Endodermal cell (in vitro differentiated cells): Measurements from ENCODE around the gene HAAO. TPM values are rescaled to one million over a fixed set of nuclear protein-coding genes. Genes with fewer than 3 reads are reported as not detected.
A peak's percentile ranks its signal among the peaks of the same experiment; 100 is the strongest.

Source experiments
- DNase-seq: peaks from one replicate; pipeline ENCODE4 v3.0.0-alpha.2; 2017
- H3K27ac ChIP-seq: 2 replicates; pipeline ENCODE4 v1.5.1; 2013; ENCODE audit warnings: mild to moderate bottlenecking, low read depth, low read length, moderate library complexity
- H3K27me3 ChIP-seq: 2 replicates; pipeline ENCODE4 v1.6.1; 2013; ENCODE audit warnings: mild to moderate bottlenecking, low read length, moderate library complexity; ENCODE audit not compliant: insufficient read depth, control insufficient read depth, poor library complexity, severe bottlenecking
- H3K36me3 ChIP-seq: 2 replicates; pipeline ENCODE4 v1.7.0; 2013; ENCODE audit warnings: mild to moderate bottlenecking, low read length, moderate library complexity; ENCODE audit not compliant: control insufficient read depth, insufficient read depth
- H3K4me1 ChIP-seq: one replicate; pipeline ENCODE4 v1.7.0; 2013; ENCODE audit warnings: low read length; ENCODE audit not compliant: control insufficient read depth, insufficient read depth
- H3K4me3 ChIP-seq: 2 replicates; pipeline ENCODE4 v1.5.1; 2013; ENCODE audit warnings: mild to moderate bottlenecking, low read length, moderate library complexity
- H3K9ac ChIP-seq: 2 replicates; pipeline ENCODE4 v1.6.1; 2013; ENCODE audit warnings: mild to moderate bottlenecking, low read length, moderate library complexity; ENCODE audit not compliant: poor library complexity, severe bottlenecking; ENCODE audit errors: extremely low read depth
- H3K9me3 ChIP-seq: 2 replicates; pipeline ENCODE4 v1.6.1; 2013; ENCODE audit warnings: mild to moderate bottlenecking, low read length, moderate library complexity; ENCODE audit not compliant: control insufficient read depth
- H3K27ac Mint-ChIP-seq: 2 replicates; pipeline ENCODE4 v1.8.0; 2020; ENCODE audit warnings: mixed read lengths
- H3K27me3 Mint-ChIP-seq: 2 replicates; pipeline ENCODE4 v1.8.0; 2021; ENCODE audit warnings: mild to moderate bottlenecking, mixed read lengths; ENCODE audit not compliant: insufficient read depth
- H3K36me3 Mint-ChIP-seq: 2 replicates; pipeline ENCODE4 v1.8.0; 2020; ENCODE audit warnings: low read depth, mixed read lengths
- H3K4me1 Mint-ChIP-seq: 2 replicates; pipeline ENCODE4 v1.8.0; 2020; ENCODE audit warnings: mixed read lengths
- H3K4me3 Mint-ChIP-seq: 2 replicates; pipeline ENCODE4 v1.8.0; 2020; ENCODE audit warnings: mild to moderate bottlenecking, moderate library complexity, mixed read lengths
- H3K9me3 Mint-ChIP-seq: 2 replicates; pipeline ENCODE4 v1.8.0; 2020; ENCODE audit warnings: mild to moderate bottlenecking, mixed read lengths
- WGBS, 2 experiments: methylation state at CpG; one replicate each; pipeline versions ENCODE4 v1.1.5 to v1.1.7; 2013; ENCODE audit warnings: missing lambda C conversion rate in 2 of 2, mixed read lengths in 1 of 2; ENCODE audit not compliant: insufficient coverage in 1 of 2, insufficient read length in 1 of 2; 5-methylcytosine and 5-hydroxymethylcytosine counted together
- total RNA-seq, 2 donors: library from RNA; stranded (reverse); fragmentation: NEBNext Ultra II Directional in 1 of 2; extraction: Animal tissue kit (Norgen Biotek cat#: 25700) in 1 of 2; gene quantifications; 2 replicates in 1 of 2; 3 replicates in 1 of 2; pipeline ENCODE4 v1.2.1, GENCODE V29; 2021
- TF ChIP-seq, protein P1 (sequence below): fragments of 200-600 bp; sonication (generic); conservative IDR thresholded peaks from 2 replicates; pipeline ENCODE4 v1.5.0; 2021; ENCODE audit warnings: antibody characterized with exemption, mild to moderate bottlenecking

HAAO gene
- total RNA-seq, 2 donors from 2014 or later: 13.4 to 24.2 TPM

DNA sequence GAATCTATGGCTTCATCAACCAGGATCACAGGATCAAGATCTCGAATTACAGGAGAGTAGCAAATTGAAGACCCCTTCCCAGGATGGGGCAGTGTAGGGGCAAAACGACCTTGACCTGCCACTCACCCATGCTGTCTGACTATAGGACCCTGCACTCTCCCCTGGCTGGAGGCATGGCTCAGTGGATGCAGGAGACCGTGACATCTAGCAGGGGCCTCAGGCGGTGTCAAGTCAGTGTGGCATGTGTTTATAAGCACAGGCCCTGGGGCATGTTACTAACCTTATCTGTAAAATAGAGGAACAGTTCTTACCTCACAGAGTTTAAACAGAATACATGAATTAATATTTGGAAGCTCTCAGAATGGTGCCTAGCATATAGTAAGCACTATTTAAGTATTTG is 3.5 kb downstream of the HAAO start:
- Mint-ChIP-seq H3K27ac (no peak overlapping the region), H3K27me3 (peaks cover 29% of the 10 kb centered on the region), H3K4me1 (peaks cover 16% of the 10 kb centered on the region), H3K9me3 (no peaks in the 10 kb centered on the region), H3K36me3 (peaks cover 2% of the 10 kb centered on the region), H3K4me3 (no peak overlapping the region)
- H3K27ac ChIP-seq: no peak overlapping the region
- no peaks in the 10 kb centered on the region for H3K9me3 ChIP-seq
- H3K9ac ChIP-seq: no peak overlapping the region
- DNase-seq: peak; percentile 36
- peaks cover 20% of the 10 kb centered on the region for H3K27me3 ChIP-seq
- TF ChIP-seq, protein P1, sequence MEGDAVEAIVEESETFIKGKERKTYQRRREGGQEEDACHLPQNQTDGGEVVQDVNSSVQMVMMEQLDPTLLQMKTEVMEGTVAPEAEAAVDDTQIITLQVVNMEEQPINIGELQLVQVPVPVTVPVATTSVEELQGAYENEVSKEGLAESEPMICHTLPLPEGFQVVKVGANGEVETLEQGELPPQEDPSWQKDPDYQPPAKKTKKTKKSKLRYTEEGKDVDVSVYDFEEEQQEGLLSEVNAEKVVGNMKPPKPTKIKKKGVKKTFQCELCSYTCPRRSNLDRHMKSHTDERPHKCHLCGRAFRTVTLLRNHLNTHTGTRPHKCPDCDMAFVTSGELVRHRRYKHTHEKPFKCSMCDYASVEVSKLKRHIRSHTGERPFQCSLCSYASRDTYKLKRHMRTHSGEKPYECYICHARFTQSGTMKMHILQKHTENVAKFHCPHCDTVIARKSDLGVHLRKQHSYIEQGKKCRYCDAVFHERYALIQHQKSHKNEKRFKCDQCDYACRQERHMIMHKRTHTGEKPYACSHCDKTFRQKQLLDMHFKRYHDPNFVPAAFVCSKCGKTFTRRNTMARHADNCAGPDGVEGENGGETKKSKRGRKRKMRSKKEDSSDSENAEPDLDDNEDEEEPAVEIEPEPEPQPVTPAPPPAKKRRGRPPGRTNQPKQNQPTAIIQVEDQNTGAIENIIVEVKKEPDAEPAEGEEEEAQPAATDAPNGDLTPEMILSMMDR: no peak
- H3K36me3 ChIP-seq: no peaks in the 10 kb centered on the region
- H3K4me3 ChIP-seq: no peak overlapping the region
- 50 to 68% methylated on average over 2 to 4 of the region's 4 CpGs for WGBS, 2 experiments
- peaks cover under 1% of the 10 kb centered on the region for H3K4me1 ChIP-seq

DNA sequence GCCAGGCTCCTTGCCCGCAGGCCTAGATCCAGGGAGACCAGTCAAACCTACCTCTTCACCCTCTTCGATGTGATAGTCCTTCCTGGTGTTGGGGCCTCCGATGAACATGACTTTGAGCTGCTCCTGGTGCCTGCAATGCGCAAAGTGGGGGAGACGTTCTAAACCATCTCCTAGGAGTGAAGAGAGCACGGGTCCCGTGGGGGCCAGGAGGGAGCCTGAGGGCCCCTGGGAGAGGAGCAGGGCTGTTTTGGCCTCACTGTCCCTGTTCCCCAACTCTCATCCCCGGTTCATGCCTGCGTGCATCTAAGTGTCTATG is 3.9 kb downstream of the HAAO start:
- Histone ChIP-seq H3K36me3 (no peaks in the 10 kb centered on the region), H3K9ac (no peak overlapping the region), H3K9me3 (no peaks in the 10 kb centered on the region), H3K27ac (no peak overlapping the region), H3K4me1 (no peaks in the 10 kb centered on the region), H3K4me3 (no peak overlapping the region), H3K27me3 (peaks cover 20% of the 10 kb centered on the region)
- H3K36me3 Mint-ChIP-seq: peaks cover 2% of the 10 kb centered on the region
- H3K27ac Mint-ChIP-seq: no peak overlapping the region
- H3K4me3 Mint-ChIP-seq: no peak overlapping the region
- WGBS, 2 experiments: 60 to 62% methylated on average over 5 to 9 of the region's 9 CpGs
- no peaks in the 10 kb centered on the region for H3K9me3 Mint-ChIP-seq
- peaks cover 12% of the 10 kb centered on the region for H3K4me1 Mint-ChIP-seq
- no peak for DNase-seq
- TF ChIP-seq, protein P1: no peak
- peaks cover 26% of the 10 kb centered on the region for H3K27me3 Mint-ChIP-seq

DNA sequence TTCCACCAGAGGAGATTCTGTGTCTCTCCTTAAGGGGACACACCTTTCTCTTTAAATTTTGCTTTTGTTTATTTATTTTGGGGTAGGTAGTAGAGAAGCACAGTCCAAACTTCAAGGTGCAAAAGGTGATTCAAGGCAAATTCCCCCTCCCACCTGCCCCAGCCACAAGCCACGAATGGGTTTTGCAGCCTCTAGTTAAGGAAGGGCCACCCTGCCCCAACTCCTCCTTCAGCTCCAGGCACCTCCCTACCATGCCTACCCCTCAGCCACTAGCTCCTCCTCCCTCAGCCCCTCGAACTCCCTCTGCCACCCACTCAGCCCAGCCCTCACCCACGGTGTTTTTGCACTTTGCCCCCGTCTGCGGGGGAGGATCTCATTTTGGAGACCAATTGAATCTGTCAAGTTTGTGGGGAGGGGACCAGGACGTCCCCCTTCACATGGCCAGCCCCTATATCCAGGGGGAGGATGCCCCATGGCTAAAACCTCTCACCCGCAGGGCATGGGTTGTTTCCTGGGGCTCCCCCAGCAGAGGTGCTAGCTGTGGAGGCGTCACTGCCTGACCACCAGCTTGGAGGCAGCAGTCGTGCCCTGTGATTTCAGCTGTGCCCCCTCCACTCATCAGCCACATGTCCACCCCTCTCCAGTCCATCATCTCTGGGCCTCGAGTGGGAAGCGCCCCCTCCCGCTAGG is 4.5 kb downstream of the HAAO start:
- 85 to 100% methylated on average over 2 to 11 of the region's 12 CpGs for WGBS, 2 experiments
- TF ChIP-seq, protein P1: no peak
- no peak overlapping the region for H3K27ac Mint-ChIP-seq
- H3K4me1 Mint-ChIP-seq: peaks cover 9% of the 10 kb centered on the region
- Histone ChIP-seq H3K36me3 (no peaks in the 10 kb centered on the region), H3K4me1 (no peaks in the 10 kb centered on the region), H3K27ac (no peak overlapping the region), H3K9me3 (no peaks in the 10 kb centered on the region), H3K27me3 (peaks cover 15% of the 10 kb centered on the region), H3K9ac (no peak overlapping the region), H3K4me3 (no peak overlapping the region)
- peaks cover 23% of the 10 kb centered on the region for H3K27me3 Mint-ChIP-seq
- peaks cover 7% of the 10 kb centered on the region for H3K36me3 Mint-ChIP-seq
- H3K9me3 Mint-ChIP-seq: peaks cover 3% of the 10 kb centered on the region
- H3K4me3 Mint-ChIP-seq: no peak overlapping the region
- peak; percentile 41 for DNase-seq
